Esophagus muscularis mucosa (tissue), 4 donors: Measurements from ENCODE around the gene ULK4. TPM values are rescaled to one million over a fixed set of nuclear protein-coding genes. Genes with fewer than 3 reads are reported as not detected.
"Not testable (repeated sequence)": the region's sequence is repeated elsewhere in the genome, so short reads cannot be mapped to it uniquely, and the experiment has no call there.

Source experiments
- DNase-seq: peaks from one replicate; pipeline ENCODE4 v3.0.0-alpha.2; 2017; ENCODE audit errors: extremely low spot score
- H3K27ac ChIP-seq, 4 donors: fragments of 200-600 bp; sonication (generic); replicated peaks in 1 of 4; 1 replicate in 3 of 4; 2 replicates in 1 of 4; pipeline ENCODE4 v1.5.1; 2016 to 2019; ENCODE audit warnings: mild to moderate bottlenecking in 1 of 4
- H3K27me3 ChIP-seq, 4 donors: fragments of 200-600 bp; sonication (generic); one replicate each; pipeline versions ENCODE4 v1.5.1 to v1.6.0; 2016 to 2019
- H3K36me3 ChIP-seq, 4 donors: fragments of 200-600 bp; sonication (generic); one replicate each; pipeline ENCODE4 v1.5.1; 2016 to 2019
- H3K4me1 ChIP-seq, 4 donors: fragments of 200-600 bp; sonication (generic); one replicate each; pipeline ENCODE4 v1.5.1; 2016 to 2019
- H3K4me3 ChIP-seq, 4 donors: fragments of 200-600 bp; sonication (generic); 1 replicate in 2 of 4; 2 replicates in 2 of 4; pipeline ENCODE4 v1.5.1; 2016 to 2019; ENCODE audit warnings: mild to moderate bottlenecking in 4 of 4, moderate library complexity in 1 of 4
- H3K9me3 ChIP-seq, 4 donors: fragments of 200-600 bp; sonication (generic); 1 replicate in 3 of 4; 2 replicates in 1 of 4; pipeline ENCODE4 v1.5.1; 2016 to 2019
- EP300 ChIP-seq: sonication (generic); formaldehyde crosslinking; IDR thresholded peaks from one replicate; pipeline ENCODE4 v1.6.1; 2017; ENCODE audit warnings: antibody characterized with exemption
- POLR2A ChIP-seq: fragments of 450-650 bp; IDR thresholded peaks from one replicate; pipeline ENCODE4 v1.6.1; 2017; ENCODE audit warnings: antibody characterized with exemption, moderate library complexity, mild to moderate bottlenecking, low read depth
- POLR2AphosphoS5 ChIP-seq, 2 donors: sonication (generic); formaldehyde crosslinking; IDR thresholded peaks; one replicate each; pipeline ENCODE4 v1.6.1; 2017; ENCODE audit warnings: antibody characterized with exemption in 2 of 2
- WGBS: methylation state at CpG from one replicate; pipeline ENCODE4 v1.1.5; 2018; 5-methylcytosine and 5-hydroxymethylcytosine counted together
- intact Hi-C: fragments of 100-400 bp; cut with DNase I; formaldehyde crosslinking; loops from one replicate; pipeline ENCODE4 v1.15.1; 2023
- total RNA-seq, 4 donors: library from RNA; depleted of rRNA; stranded (reverse); fragments of >200 nt; gene quantifications; one replicate each; pipeline versions ENCODE4 v1.1.0 to v1.2.1, GENCODE V29; 2016
- TF ChIP-seq, protein P1 (sequence below), 3 experiments: fragments of 200-600 bp in 2 of 3; fragments of 450-650 bp in 1 of 3; sonication (generic) in 2 of 3; IDR thresholded peaks; one replicate each; pipeline ENCODE4 v1.5.1; 2017 to 2019; ENCODE audit warnings: antibody characterized with exemption in 3 of 3, mild to moderate bottlenecking in 2 of 3, moderate library complexity in 1 of 3

The ULK4 gene
- total RNA-seq, 4 donors from 2014 or later = 4.2 to 15.4 (median 11.0) TPM

DNA sequence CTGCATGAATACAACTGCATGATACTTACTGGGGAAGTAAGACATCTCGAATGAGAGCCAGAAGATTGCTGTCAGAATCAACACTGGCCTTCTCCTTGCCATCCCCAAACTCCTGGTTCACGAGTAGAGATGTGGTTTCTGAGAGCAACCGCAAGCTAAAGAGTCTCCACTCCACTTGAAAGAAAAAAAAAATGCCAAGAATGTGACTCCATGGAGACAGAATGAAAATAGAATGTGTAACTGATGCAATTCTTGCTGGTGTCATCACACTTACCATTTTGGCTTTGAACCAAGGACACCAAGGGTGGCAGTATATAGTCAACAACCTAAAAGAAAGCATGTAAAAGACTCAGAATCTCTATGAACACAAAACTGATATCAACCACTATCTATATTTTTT lies 280.4 kb downstream of the ULK4 start:
- Histone ChIP-seq H3K36me3 (no peaks in the 10 kb centered on the region), H3K4me1 (peaks cover 8 to 32% (median 21%) of the 10 kb centered on the region in 4 donors), H3K4me3 (peak overlapping the region in 1 of 4 donors; percentile 28), H3K27ac (peak overlapping the region in 1 of 4 donors; percentile 35), H3K27me3 (no peaks in the 10 kb centered on the region), H3K9me3 (no peaks in the 10 kb centered on the region)
- DNase-seq = no peak
- intact Hi-C loops = no loop called here
- WGBS = 27% methylated on average over 3 of the region's 3 CpGs
- TF ChIP-seq, protein P1, sequence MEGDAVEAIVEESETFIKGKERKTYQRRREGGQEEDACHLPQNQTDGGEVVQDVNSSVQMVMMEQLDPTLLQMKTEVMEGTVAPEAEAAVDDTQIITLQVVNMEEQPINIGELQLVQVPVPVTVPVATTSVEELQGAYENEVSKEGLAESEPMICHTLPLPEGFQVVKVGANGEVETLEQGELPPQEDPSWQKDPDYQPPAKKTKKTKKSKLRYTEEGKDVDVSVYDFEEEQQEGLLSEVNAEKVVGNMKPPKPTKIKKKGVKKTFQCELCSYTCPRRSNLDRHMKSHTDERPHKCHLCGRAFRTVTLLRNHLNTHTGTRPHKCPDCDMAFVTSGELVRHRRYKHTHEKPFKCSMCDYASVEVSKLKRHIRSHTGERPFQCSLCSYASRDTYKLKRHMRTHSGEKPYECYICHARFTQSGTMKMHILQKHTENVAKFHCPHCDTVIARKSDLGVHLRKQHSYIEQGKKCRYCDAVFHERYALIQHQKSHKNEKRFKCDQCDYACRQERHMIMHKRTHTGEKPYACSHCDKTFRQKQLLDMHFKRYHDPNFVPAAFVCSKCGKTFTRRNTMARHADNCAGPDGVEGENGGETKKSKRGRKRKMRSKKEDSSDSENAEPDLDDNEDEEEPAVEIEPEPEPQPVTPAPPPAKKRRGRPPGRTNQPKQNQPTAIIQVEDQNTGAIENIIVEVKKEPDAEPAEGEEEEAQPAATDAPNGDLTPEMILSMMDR (IDR thresholded peaks at IDR 0.05) = no peak
- TF ChIP-seq POLR2A (no peak), POLR2AphosphoS5 (IDR thresholded peaks at IDR 0.05) (peak in 1 of 2 donors; percentile 57)

- DNase-seq = no peak
- H3K27ac ChIP-seq = no peak overlapping the region
- no peak overlapping the region for H3K4me3 ChIP-seq
- H3K9me3 ChIP-seq = no peaks in the 10 kb centered on the region
- H3K36me3 ChIP-seq = no peaks in the 10 kb centered on the region
- intact Hi-C loops = no loop called here
- peaks cover 8 to 32% (median 21%) of the 10 kb centered on the region in 4 donors for H3K4me1 ChIP-seq
- WGBS = 92% methylated on average over 1 of the region's 1 CpG
- no peak for TF ChIP-seq EP300
- TF ChIP-seq, protein P1 (IDR thresholded peaks at IDR 0.05) = no peak
- TF ChIP-seq POLR2A = no peak
- no peaks in the 10 kb centered on the region for H3K27me3 ChIP-seq
Observed at GRCh38 chr3:41679374-41679773, 282.5 kb downstream of the ULK4 start.

DNA sequence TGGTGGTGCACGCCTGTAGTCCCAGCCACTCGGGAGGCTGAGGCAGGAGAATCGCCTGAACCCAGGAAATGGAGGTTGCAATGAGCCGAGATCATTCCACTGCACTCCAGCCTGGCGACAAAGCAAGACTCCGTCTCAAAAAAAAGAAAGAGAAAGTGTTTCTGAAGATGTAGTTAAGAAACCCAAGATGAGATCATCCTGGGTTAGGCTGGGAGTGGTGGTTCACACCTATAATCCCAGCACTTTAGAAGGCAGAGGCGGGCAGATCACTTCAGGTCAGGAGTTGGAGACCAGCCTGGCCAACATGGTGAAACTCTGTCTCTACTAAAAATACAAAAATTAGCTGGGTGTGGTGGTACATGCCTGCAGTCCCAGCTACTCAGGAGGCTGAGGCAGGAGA lies 286.8 kb downstream of the ULK4 start:
- peaks cover 0 to 12% (median 0%) of the 10 kb centered on the region in 4 donors for H3K9me3 ChIP-seq

DNA sequence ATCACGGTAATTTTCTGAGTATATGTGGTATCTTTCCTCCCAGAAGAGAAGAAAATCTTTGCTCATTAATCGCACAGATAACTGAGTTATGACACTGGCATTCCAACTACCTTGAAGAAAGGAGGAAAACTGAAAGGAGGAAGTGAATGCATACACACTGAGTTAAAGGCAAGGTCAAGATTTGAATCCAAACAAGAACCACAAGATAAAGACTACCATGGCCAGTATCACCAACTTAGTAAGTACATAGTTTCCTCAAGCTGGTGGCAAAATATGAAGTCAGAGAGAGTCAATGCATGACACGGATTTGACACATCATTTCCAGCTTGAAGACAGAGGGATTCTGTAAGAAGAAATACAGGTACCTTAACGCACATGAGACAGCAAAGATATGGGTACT lies 287.5 kb downstream of the ULK4 start:
- H3K36me3 ChIP-seq = no peaks in the 10 kb centered on the region
- 87% methylated on average over 4 of the region's 4 CpGs for WGBS
- intact Hi-C loops = no loop called here
- H3K9me3 ChIP-seq = peaks cover 0 to 12% (median 0%) of the 10 kb centered on the region in 4 donors
- H3K27ac ChIP-seq = no peak overlapping the region
- no peak overlapping the region for H3K4me3 ChIP-seq
- no peak for DNase-seq
- no peak for TF ChIP-seq POLR2AphosphoS5 (IDR thresholded peaks at IDR 0.05)
- TF ChIP-seq, protein P1 (IDR thresholded peaks at IDR 0.05) = no peak
- TF ChIP-seq POLR2A = no peak
- TF ChIP-seq EP300 = no peak
- H3K27me3 ChIP-seq = no peaks in the 10 kb centered on the region
- H3K4me1 ChIP-seq = peaks cover 0 to 1% (median 0%) of the 10 kb centered on the region in 4 donors

More for the DNA sequence above, 286.8 kb downstream of the ULK4 start:
- intact Hi-C loops, H3K27me3 ChIP-seq, H3K4me3 ChIP-seq, H3K36me3 ChIP-seq, H3K4me1 ChIP-seq, H3K27ac ChIP-seq, DNase-seq: not testable (repeated sequence)
- WGBS = 95% methylated on average over 7 of the region's 7 CpGs

DNA sequence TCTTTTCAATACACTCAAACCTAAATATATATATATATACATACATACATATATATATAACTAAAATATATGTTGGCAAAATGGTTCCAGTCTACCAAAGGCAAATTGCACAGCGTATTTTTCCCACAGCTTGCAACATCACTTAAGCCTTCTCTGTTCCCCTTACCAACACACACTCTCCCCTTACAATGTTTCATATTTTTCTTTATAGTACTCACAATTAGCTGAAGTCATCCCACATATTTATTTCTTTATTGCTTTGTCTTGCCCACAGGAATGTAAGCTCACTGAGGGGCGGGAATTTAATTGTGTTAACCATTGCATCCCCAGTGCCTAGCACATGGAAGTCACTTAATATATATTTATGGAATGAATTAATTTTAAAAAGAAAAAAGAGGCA lies 288.3 kb downstream of the ULK4 start:
- H3K4me3 ChIP-seq = no peak overlapping the region
- no peak overlapping the region for H3K27ac ChIP-seq
- H3K27me3 ChIP-seq = no peaks in the 10 kb centered on the region
- 85% methylated on average over 2 of the region's 2 CpGs for WGBS
- no peak for DNase-seq
- H3K4me1 ChIP-seq = no peaks in the 10 kb centered on the region
- H3K9me3 ChIP-seq = peaks cover 0 to 12% (median 0%) of the 10 kb centered on the region in 4 donors
- no peak for TF ChIP-seq POLR2AphosphoS5 (IDR thresholded peaks at IDR 0.05)
- TF ChIP-seq, protein P1 (IDR thresholded peaks at IDR 0.05) = no peak
- TF ChIP-seq POLR2A = no peak
- no peak for TF ChIP-seq EP300
- no peaks in the 10 kb centered on the region for H3K36me3 ChIP-seq
- intact Hi-C loops = no loop called here
